WTC11 (cell line): Measurements from ENCODE around the gene MYPN. TPM values are rescaled to one million over a fixed set of nuclear protein-coding genes. Genes with fewer than 3 reads are reported as not detected.

Experiments
- ATAC-seq: fragments of 200-7000 bp; cut with Tn5 transposase; 2 replicates; pipeline ENCODE4 v1.10.0; 2021; ENCODE audit warnings: mild to moderate bottlenecking, moderate library complexity
- CTCF ChIA-PET: fragments of 300-600 bp; sonication (Branson Sonifier 250); formaldehyde crosslinking; loops from one replicate; lab custom pipeline; 2021; ENCODE audit warnings: antibody characterized with exemption; lab: Charles Lee
- POLR2A ChIA-PET: fragments of 350-600 bp; sonication (Branson Sonifier 250); formaldehyde crosslinking; loops from one replicate; lab custom pipeline; 2021; ENCODE audit warnings: antibody characterized with exemption; lab: Charles Lee
- DNase-seq: peaks from one replicate; pipeline ENCODE4 v3.0.0; 2021; ENCODE audit warnings: low spot score
- H3K27ac Mint-ChIP-seq: 2 replicates; pipeline ENCODE4 v1.8.0; 2021; ENCODE audit warnings: mixed read lengths
- H3K27me3 Mint-ChIP-seq: 2 replicates; pipeline ENCODE4 v1.8.0; 2021; ENCODE audit warnings: low read depth, mild to moderate bottlenecking, moderate library complexity, mixed read lengths
- H3K36me3 Mint-ChIP-seq: 2 replicates; pipeline ENCODE4 v1.8.0; 2021; ENCODE audit warnings: mixed read lengths
- H3K4me1 Mint-ChIP-seq: 2 replicates; pipeline ENCODE4 v1.8.0; 2022; ENCODE audit warnings: mixed read lengths
- H3K4me3 Mint-ChIP-seq: 2 replicates; pipeline ENCODE4 v1.8.0; 2021; ENCODE audit warnings: mild to moderate bottlenecking, moderate library complexity, mixed read lengths
- H3K9me3 Mint-ChIP-seq: 2 replicates; pipeline ENCODE4 v1.8.0; 2021; ENCODE audit warnings: mixed read lengths
- E2F1 ChIP-seq: sonication (generic); formaldehyde crosslinking; IDR thresholded peaks from 2 replicates; pipeline ENCODE4 v1.8.0; 2022; ENCODE audit warnings: mild to moderate bottlenecking, missing genetic modification reagents
- EMX1 ChIP-seq: fragments of 250-450 bp; sonication (Bioruptor Pico); IDR thresholded peaks from 2 replicates; pipeline ENCODE4 v1.8.0; 2021; ENCODE audit warnings: mild to moderate bottlenecking
- ERG ChIP-seq: fragments of 250-450 bp; sonication (Bioruptor Pico); IDR thresholded peaks from 2 replicates; pipeline ENCODE4 v1.8.0; 2021; ENCODE audit warnings: mild to moderate bottlenecking
- IRF1 ChIP-seq: sonication (generic); formaldehyde crosslinking; IDR thresholded peaks from 2 replicates; pipeline ENCODE4 v1.8.0; 2023; ENCODE audit warnings: missing genetic modification reagents
- JAZF1 ChIP-seq: fragments of 250-450 bp; sonication (Bioruptor Pico); IDR thresholded peaks from 2 replicates; pipeline ENCODE4 v1.9.0; 2021; ENCODE audit warnings: moderate library complexity, mild to moderate bottlenecking, inconsistent platforms
- MLX ChIP-seq: sonication (generic); formaldehyde crosslinking; IDR thresholded peaks from 2 replicates; pipeline ENCODE4 v1.8.1; 2023; ENCODE audit warnings: mild to moderate bottlenecking, missing genetic modification reagents, moderate library complexity
- MXD4 ChIP-seq: fragments of 250-450 bp; sonication (Bioruptor Pico); IDR thresholded peaks from 2 replicates; pipeline ENCODE4 v1.8.0; 2021; ENCODE audit warnings: mild to moderate bottlenecking, moderate library complexity, borderline replicate concordance
- NFE2L1 ChIP-seq: sonication (generic); formaldehyde crosslinking; IDR thresholded peaks from 2 replicates; pipeline ENCODE4 v1.8.1; 2023; ENCODE audit warnings: missing genetic modification reagents
- NFYB ChIP-seq: sonication (generic); formaldehyde crosslinking; conservative IDR thresholded peaks from 2 replicates; pipeline ENCODE4 v1.8.0; 2022; ENCODE audit warnings: low read depth, missing genetic modification reagents
- NR2C2 ChIP-seq: sonication (generic); formaldehyde crosslinking; IDR thresholded peaks from 2 replicates; pipeline ENCODE4 v1.8.0; 2022; ENCODE audit warnings: mild to moderate bottlenecking, missing genetic modification reagents
- PRRX2 ChIP-seq: fragments of 250-450 bp; sonication (Bioruptor Pico); IDR thresholded peaks from 2 replicates; pipeline ENCODE4 v1.8.0; 2021; ENCODE audit warnings: mild to moderate bottlenecking
- RORB ChIP-seq: fragments of 250-450 bp; sonication (Bioruptor Pico); IDR thresholded peaks from 2 replicates; pipeline ENCODE4 v1.9.0; 2021; ENCODE audit warnings: mild to moderate bottlenecking
- STAT6 ChIP-seq: sonication (generic); formaldehyde crosslinking; conservative IDR thresholded peaks from 2 replicates; pipeline ENCODE4 v1.8.1; 2023; ENCODE audit warnings: mild to moderate bottlenecking, low read depth, missing genetic modification reagents, moderate library complexity
- ZBTB43 ChIP-seq: sonication (generic); formaldehyde crosslinking; IDR thresholded peaks from 2 replicates; pipeline ENCODE4 v1.8.1; 2023; ENCODE audit warnings: mild to moderate bottlenecking, missing genetic modification reagents
- ZNF121 ChIP-seq: sonication (generic); formaldehyde crosslinking; IDR thresholded peaks from 2 replicates; pipeline ENCODE4 v1.8.0; 2023; ENCODE audit warnings: missing genetic modification reagents
- ZNF281 ChIP-seq: sonication (generic); formaldehyde crosslinking; IDR thresholded peaks from 2 replicates; pipeline ENCODE4 v1.8.0; 2023; ENCODE audit warnings: mild to moderate bottlenecking, missing genetic modification reagents
- total RNA-seq: library from RNA; stranded (reverse); gene quantifications from 3 replicates; pipeline ENCODE4 v1.2.3, GENCODE V29; 2021

The MYPN gene
- total RNA-seq, 1 experiment from 2014 or later = not detected

- no peak for TF ChIP-seq STAT6 (CRISPR knock-in tag)
- TF ChIP-seq MLX (CRISPR knock-in tag) = no peak
- TF ChIP-seq ZBTB43 (CRISPR knock-in tag) = no peak
- TF ChIP-seq ERG (CRISPR knock-in tag) = no peak
- TF ChIP-seq ZNF121 (CRISPR knock-in tag) = no peak
- TF ChIP-seq JAZF1 (CRISPR knock-in tag) = no peak
- no peak for TF ChIP-seq EMX1 (CRISPR knock-in tag)
- TF ChIP-seq NR2C2 (CRISPR knock-in tag) = no peak
- TF ChIP-seq, all 79 proteins: peak for 0
Measured at GRCh38 chr10:68233046-68233445, 123.8 kb downstream of the MYPN start (continued).

- Mint-ChIP-seq H3K27ac (no peak overlapping the region), H3K36me3 (no peaks in the 10 kb centered on the region), H3K4me1 (peaks cover 11% of the 10 kb centered on the region), H3K9me3 (no peaks in the 10 kb centered on the region), H3K4me3 (no peak overlapping the region), H3K27me3 (peaks cover 47% of the 10 kb centered on the region)
- DNase-seq (no peak), ATAC-seq (no peak)
- TF ChIP-seq MXD4 (CRISPR knock-in tag) = no peak
- TF ChIP-seq ZNF281 (CRISPR knock-in tag) = no peak
- TF ChIP-seq RORB (CRISPR knock-in tag) = no peak
- no peak for TF ChIP-seq IRF1 (CRISPR knock-in tag)
- no peak for TF ChIP-seq E2F1 (CRISPR knock-in tag)
- no peak for TF ChIP-seq NFE2L1 (CRISPR knock-in tag)
- TF ChIP-seq NFYB (CRISPR knock-in tag) = no peak
- no peak for TF ChIP-seq PRRX2 (CRISPR knock-in tag)
- ChIA-PET POLR2A (interaction anchor here (0.6 kb wide), 1 partner anchor 182 kb away, joined by 6 read pairs; no protein-coding TSS in a partner anchor), CTCF (no interaction called here)
Measured at GRCh38 chr10:68235111-68235510, 125.8 kb downstream of the MYPN start.
